IgD-negative memory B cell (primary cell): Measurements from ENCODE around the gene SOCS7. TPM values are rescaled to one million over a fixed set of nuclear protein-coding genes. Genes with fewer than 3 reads are reported as not detected.
A peak's percentile ranks its signal among the peaks of the same experiment; 100 is the strongest.

Source experiments
- H3K27ac Mint-ChIP-seq, 3 donors: one replicate each; pipeline ENCODE4 v1.8.0; 2020 to 2022; ENCODE audit warnings: mild to moderate bottlenecking in 3 of 3, mixed read lengths in 3 of 3, moderate library complexity in 1 of 3
- H3K27me3 Mint-ChIP-seq: one replicate; pipeline ENCODE4 v1.8.0; 2021; ENCODE audit warnings: mixed read lengths
- H3K36me3 Mint-ChIP-seq: one replicate; pipeline ENCODE4 v1.8.0; 2020; ENCODE audit warnings: mild to moderate bottlenecking, mixed read lengths
- H3K4me1 Mint-ChIP-seq, 3 donors: one replicate each; pipeline ENCODE4 v1.8.0; 2020 to 2022; ENCODE audit warnings: mixed read lengths in 3 of 3, mild to moderate bottlenecking in 1 of 3
- H3K4me3 Mint-ChIP-seq, 4 donors: one replicate each; pipeline ENCODE4 v1.8.0; 2020 to 2022; ENCODE audit warnings: mild to moderate bottlenecking in 4 of 4, mixed read lengths in 4 of 4, moderate library complexity in 3 of 4
- H3K9me3 Mint-ChIP-seq, 3 donors: one replicate each; pipeline ENCODE4 v1.8.0; 2020 to 2021; ENCODE audit warnings: mixed read lengths in 3 of 3, mild to moderate bottlenecking in 1 of 3
- polyA plus RNA-seq: library from polyadenylated mRNA; unstranded; fragments of 300-500 nt; fragmentation: Illumina TruSeq; gene quantifications from one replicate; pipeline ENCODE4 v1.2.3, GENCODE V29; 2021

Gene SOCS7
- 0.74 TPM for polyA plus RNA-seq

- Mint-ChIP-seq H3K4me1 (peaks cover 23 to 34% (median 29%) of the 10 kb centered on the region in 3 donors), H3K27me3 (no peaks in the 10 kb centered on the region), H3K4me3 (peak within 1 kb of the TSS; percentile 93 to 100 (median 98))
Measured at GRCh38 chr17:38351412-38352222, at the start of gene SOCS7. Gene SOCS7 (plus strand): TSS chr17:38351844. CDS start chr17:38352053, 209 bp downstream.

GRCh38 chr17:38315497-38315896, 36.1 kb upstream of the SOCS7 start:
- H3K4me1 Mint-ChIP-seq: peaks cover 0 to 2% (median 0%) of the 10 kb centered on the region in 3 donors
- H3K27ac Mint-ChIP-seq: no peak overlapping the region
- H3K36me3 Mint-ChIP-seq: peaks cover 16% of the 10 kb centered on the region
- H3K4me3 Mint-ChIP-seq: no peak overlapping the region
- no peaks in the 10 kb centered on the region for H3K9me3 Mint-ChIP-seq
- H3K27me3 Mint-ChIP-seq: no peaks in the 10 kb centered on the region

More at GRCh38 chr17:38351412-38352222, at the start of gene SOCS7:
- peaks cover 1% of the 10 kb centered on the region for H3K36me3 Mint-ChIP-seq
- H3K27ac Mint-ChIP-seq: peak within 1 kb of the TSS; percentile 62 to 96 (median 69)
- H3K9me3 Mint-ChIP-seq: no peaks in the 10 kb centered on the region

- H3K27ac Mint-ChIP-seq: no peak overlapping the region
Measured at GRCh38 chr17:38317081-38317480, 34.6 kb upstream of the SOCS7 start.

GRCh38 chr17:38320482-38320881, 31.2 kb upstream of the SOCS7 start:
- Mint-ChIP-seq H3K9me3 (no peaks in the 10 kb centered on the region), H3K4me1 (peaks cover 0 to 6% (median 2%) of the 10 kb centered on the region in 3 donors), H3K36me3 (peaks cover 8% of the 10 kb centered on the region), H3K27ac (peak overlapping the region in 1 of 3 donors; percentile 35), H3K4me3 (no peak overlapping the region), H3K27me3 (no peaks in the 10 kb centered on the region)

More at GRCh38 chr17:38317081-38317480, 34.6 kb upstream of the SOCS7 start:
- H3K4me3 Mint-ChIP-seq: no peak overlapping the region
- no peaks in the 10 kb centered on the region for H3K9me3 Mint-ChIP-seq
- peaks cover 0 to 4% (median 0%) of the 10 kb centered on the region in 3 donors for H3K4me1 Mint-ChIP-seq
- no peaks in the 10 kb centered on the region for H3K27me3 Mint-ChIP-seq
- peaks cover 17% of the 10 kb centered on the region for H3K36me3 Mint-ChIP-seq

GRCh38 chr17:38322156-38322779, 29.4 kb upstream of the SOCS7 start:
- Mint-ChIP-seq H3K36me3 (peaks cover 4% of the 10 kb centered on the region), H3K4me1 (peaks cover 3 to 8% (median 6%) of the 10 kb centered on the region in 3 donors), H3K27ac (peak overlapping the region in 1 of 3 donors; percentile 71), H3K9me3 (no peaks in the 10 kb centered on the region), H3K27me3 (no peaks in the 10 kb centered on the region), H3K4me3 (no peak overlapping the region)

- Mint-ChIP-seq H3K36me3 (peaks cover 4% of the 10 kb centered on the region), H3K27me3 (no peaks in the 10 kb centered on the region), H3K4me3 (no peak overlapping the region), H3K27ac (peak overlapping the region in 1 of 3 donors; percentile 71), H3K9me3 (no peaks in the 10 kb centered on the region), H3K4me1 (peaks cover 3 to 8% (median 6%) of the 10 kb centered on the region in 3 donors)
Measured at GRCh38 chr17:38322897-38323296, 28.7 kb upstream of the SOCS7 start.

- Mint-ChIP-seq H3K4me3 (no peak overlapping the region), H3K36me3 (peaks cover 4% of the 10 kb centered on the region), H3K27ac (no peak overlapping the region), H3K9me3 (no peaks in the 10 kb centered on the region), H3K4me1 (peaks cover 3 to 8% (median 6%) of the 10 kb centered on the region in 3 donors), H3K27me3 (peaks cover 6% of the 10 kb centered on the region)
Measured at GRCh38 chr17:38324141-38324697, 27.4 kb upstream of the SOCS7 start.

GRCh38 chr17:38324772-38325171, 26.9 kb upstream of the SOCS7 start:
- peaks cover 7% of the 10 kb centered on the region for H3K27me3 Mint-ChIP-seq
- H3K9me3 Mint-ChIP-seq: no peaks in the 10 kb centered on the region
- H3K4me3 Mint-ChIP-seq: no peak overlapping the region
- no peak overlapping the region for H3K27ac Mint-ChIP-seq
- H3K4me1 Mint-ChIP-seq: peaks cover 3 to 8% (median 6%) of the 10 kb centered on the region in 3 donors
- H3K36me3 Mint-ChIP-seq: peaks cover 4% of the 10 kb centered on the region

- Mint-ChIP-seq H3K4me3 (no peak overlapping the region), H3K4me1 (peaks cover 3 to 8% (median 6%) of the 10 kb centered on the region in 3 donors), H3K9me3 (no peaks in the 10 kb centered on the region), H3K27ac (no peak overlapping the region), H3K27me3 (peaks cover 13% of the 10 kb centered on the region), H3K36me3 (peaks cover 2% of the 10 kb centered on the region)
Measured at GRCh38 chr17:38325221-38325851, 26.3 kb upstream of the SOCS7 start.

GRCh38 chr17:38326996-38327792, 24.4 kb upstream of the SOCS7 start:
- Mint-ChIP-seq H3K36me3 (peaks cover under 1% of the 10 kb centered on the region), H3K27me3 (peaks cover 17% of the 10 kb centered on the region), H3K9me3 (no peaks in the 10 kb centered on the region), H3K27ac (no peak overlapping the region), H3K4me1 (peaks cover 3 to 6% (median 6%) of the 10 kb centered on the region in 3 donors), H3K4me3 (no peak overlapping the region)

GRCh38 chr17:38327936-38328335, 23.7 kb upstream of the SOCS7 start:
- H3K4me1 Mint-ChIP-seq: peaks cover 3 to 6% (median 6%) of the 10 kb centered on the region in 3 donors
- no peak overlapping the region for H3K27ac Mint-ChIP-seq
- H3K36me3 Mint-ChIP-seq: no peaks in the 10 kb centered on the region
- H3K27me3 Mint-ChIP-seq: peaks cover 17% of the 10 kb centered on the region
- no peak overlapping the region for H3K4me3 Mint-ChIP-seq
- no peaks in the 10 kb centered on the region for H3K9me3 Mint-ChIP-seq

- Mint-ChIP-seq H3K27me3 (peaks cover 21% of the 10 kb centered on the region), H3K4me3 (no peak overlapping the region), H3K4me1 (peaks cover 3 to 6% (median 6%) of the 10 kb centered on the region in 3 donors), H3K27ac (no peak overlapping the region), H3K36me3 (no peaks in the 10 kb centered on the region), H3K9me3 (no peaks in the 10 kb centered on the region)
Measured at GRCh38 chr17:38328620-38329019, 23.0 kb upstream of the SOCS7 start.

GRCh38 chr17:38329284-38329683, 22.4 kb upstream of the SOCS7 start:
- H3K27me3 Mint-ChIP-seq: peaks cover 22% of the 10 kb centered on the region
- H3K9me3 Mint-ChIP-seq: no peaks in the 10 kb centered on the region
- H3K36me3 Mint-ChIP-seq: no peaks in the 10 kb centered on the region
- H3K4me3 Mint-ChIP-seq: no peak overlapping the region
- peaks cover 3 to 6% (median 6%) of the 10 kb centered on the region in 3 donors for H3K4me1 Mint-ChIP-seq
- H3K27ac Mint-ChIP-seq: no peak overlapping the region
